Measurements from ENCODE around the gene ILKAP. TPM values are rescaled to one million over a fixed set of nuclear protein-coding genes. Genes with fewer than 3 reads are reported as not detected.

The ILKAP gene
- total RNA-seq, 6 experiments from 2014 or later: 27.3 to 34.3 (median 28.6) TPM

GRCh38 chr2:238168196-238169047, 35.1 kb downstream of the ILKAP start:
- TF ChIP-seq CTCF (IDR thresholded peaks at IDR 0.05): no peak
- Mint-ChIP-seq H3K27ac (peak overlapping the region; percentile 94), H3K4me1 (ENCODE audit: low read depth) (peaks cover 57% of the 10 kb centered on the region), H3K36me3 (ENCODE audit: low read depth) (peaks cover 38% of the 10 kb centered on the region), H3K27me3 (ENCODE audit: insufficient read depth) (peaks cover 7% of the 10 kb centered on the region; the same call in 1 of the 2 replicates), H3K9me3 (no peaks in the 10 kb centered on the region), H3K4me3 (no peak overlapping the region)
- DNase-seq: no peak

- no peak for DNase-seq
- H3K4me3 Mint-ChIP-seq: no peak overlapping the region
- H3K27me3 Mint-ChIP-seq (ENCODE audit: insufficient read depth): peaks cover 2% of the 10 kb centered on the region; the same call in 1 of the 2 replicates
- peaks cover 51% of the 10 kb centered on the region for H3K4me1 Mint-ChIP-seq (ENCODE audit: low read depth)
- no peaks in the 10 kb centered on the region for H3K9me3 Mint-ChIP-seq
- H3K27ac Mint-ChIP-seq: peak overlapping the region; percentile 21; the same call in 1 of the 2 replicates
- H3K36me3 Mint-ChIP-seq (ENCODE audit: low read depth): peaks cover 31% of the 10 kb centered on the region
- no peak for TF ChIP-seq CTCF (IDR thresholded peaks at IDR 0.05)
Measured at GRCh38 chr2:238167761-238168160, 35.7 kb downstream of the ILKAP start.

- Mint-ChIP-seq H3K27ac (no peak overlapping the region), H3K36me3 (ENCODE audit: low read depth) (peaks cover 29% of the 10 kb centered on the region), H3K4me3 (no peak overlapping the region), H3K4me1 (ENCODE audit: low read depth) (peaks cover 47% of the 10 kb centered on the region), H3K27me3 (ENCODE audit: insufficient read depth) (peaks cover 2% of the 10 kb centered on the region), H3K9me3 (no peaks in the 10 kb centered on the region)
- no peak for TF ChIP-seq CTCF (IDR thresholded peaks at IDR 0.05)
- no peak for DNase-seq
Measured at GRCh38 chr2:238167344-238167715, 36.2 kb downstream of the ILKAP start.

GRCh38 chr2:238166391-238167343, 36.8 kb downstream of the ILKAP start:
- Mint-ChIP-seq H3K27ac (no peak overlapping the region), H3K9me3 (no peaks in the 10 kb centered on the region), H3K27me3 (ENCODE audit: insufficient read depth) (peaks cover 2% of the 10 kb centered on the region), H3K4me3 (no peak overlapping the region), H3K36me3 (ENCODE audit: low read depth) (peaks cover 22% of the 10 kb centered on the region), H3K4me1 (ENCODE audit: low read depth) (peaks cover 40% of the 10 kb centered on the region)
- TF ChIP-seq CTCF (IDR thresholded peaks at IDR 0.05): no peak
- DNase-seq: no peak

GRCh38 chr2:238165288-238165921, 38.1 kb downstream of the ILKAP start:
- Mint-ChIP-seq H3K4me3 (no peak overlapping the region), H3K27ac (0 out of 2 replicates have a peak overlapping the region, but pooled peaks have one; percentile 9), H3K36me3 (ENCODE audit: low read depth) (peaks cover 15% of the 10 kb centered on the region), H3K4me1 (ENCODE audit: low read depth) (peaks cover 27% of the 10 kb centered on the region), H3K9me3 (no peaks in the 10 kb centered on the region), H3K27me3 (ENCODE audit: insufficient read depth) (peaks cover 2% of the 10 kb centered on the region)
- TF ChIP-seq CTCF (IDR thresholded peaks at IDR 0.05): no peak
- no peak for DNase-seq

Measured in HFFc6 (cell line).